Coronary artery (tissue), 2 donors: ENCODE data around the gene TOM1L1.
"Not testable (repeated sequence)": the region's sequence is repeated elsewhere in the genome, so short reads cannot be mapped to it uniquely, and the experiment has no call there.

Source experiments
- DNase-seq: peaks from one replicate; pipeline ENCODE4 v3.0.0-alpha.2; 2017; ENCODE audit warnings: low spot score
- H3K27ac ChIP-seq, 2 donors: fragments of 200-600 bp; sonication (generic); one replicate each; pipeline ENCODE4 v1.5.1; 2016 to 2019
- H3K4me3 ChIP-seq: fragments of 200-600 bp; sonication (generic); 2 replicates; pipeline ENCODE4 v1.5.1; 2016; ENCODE audit warnings: mild to moderate bottlenecking, moderate library complexity
- CTCF ChIP-seq: fragments of 200-600 bp; sonication (generic); IDR thresholded peaks from one replicate; pipeline ENCODE4 v1.5.1; 2019; ENCODE audit warnings: antibody characterized with exemption

TOM1L1 gene

GRCh38 chr17:54864636-54865356 is 35.9 kb upstream of the TOM1L1 start:
- DNase-seq = no peak
- TF ChIP-seq CTCF = no peak
- Histone ChIP-seq H3K4me3 (no peak overlapping the region), H3K27ac (no peak overlapping the region)

GRCh38 chr17:54867634-54868033 is 33.0 kb upstream of the TOM1L1 start:
- DNase-seq = no peak
- no peak overlapping the region for H3K4me3 ChIP-seq
- no peak overlapping the region for H3K27ac ChIP-seq
- TF ChIP-seq CTCF = no peak

- no peak for DNase-seq
- TF ChIP-seq CTCF = no peak
- Histone ChIP-seq H3K4me3 (no peak overlapping the region), H3K27ac (no peak overlapping the region)
Measured at GRCh38 chr17:54870671-54871175, 29.9 kb upstream of the TOM1L1 start.

- not testable (repeated sequence) for DNase-seq, H3K27ac ChIP-seq, H3K4me3 ChIP-seq
Measured at GRCh38 chr17:54875906-54876305, 24.7 kb upstream of the TOM1L1 start.

GRCh38 chr17:54876656-54877195 is 23.9 kb upstream of the TOM1L1 start:
- no peak for DNase-seq
- TF ChIP-seq CTCF = no peak
- no peak overlapping the region for H3K4me3 ChIP-seq
- H3K27ac ChIP-seq = no peak overlapping the region

- no peak overlapping the region for H3K4me3 ChIP-seq
Measured at GRCh38 chr17:54881255-54881972, 19.2 kb upstream of the TOM1L1 start.

More at GRCh38 chr17:54881255-54881972, 19.2 kb upstream of the TOM1L1 start:
- no peak for DNase-seq
- TF ChIP-seq CTCF = no peak
- no peak overlapping the region for H3K27ac ChIP-seq
